GM21423 (cell line): ENCODE results near the gene PKD1L1.
"Not testable (repeated sequence)": the region's sequence is repeated elsewhere in the genome, so short reads cannot be mapped to it uniquely, and the experiment has no call there.

Experiments
- ATAC-seq: cut with Tn5 transposase; IDR thresholded peaks from one replicate; pipeline ENCODE4 v1.9.1; 2021; ENCODE audit warnings: mild to moderate bottlenecking, moderate library complexity; ENCODE audit not compliant: unreplicated experiment

Gene PKD1L1

GRCh38 chr7:47775238-47775637 lies 173.0 kb downstream of the PKD1L1 start:
- ATAC-seq, result no peak

- no peak for ATAC-seq
These were observed 175.8 kb downstream of the PKD1L1 start for GRCh38 chr7:47772492-47772891.

- ATAC-seq, result no peak
These were observed 176.3 kb downstream of the PKD1L1 start for GRCh38 chr7:47771990-47772360.

GRCh38 chr7:47771336-47771989 lies 176.8 kb downstream of the PKD1L1 start:
- no peak for ATAC-seq

GRCh38 chr7:47766126-47766525 lies 182.1 kb downstream of the PKD1L1 start:
- ATAC-seq, result no peak

GRCh38 chr7:47765373-47765979 lies 182.8 kb downstream of the PKD1L1 start:
- ATAC-seq, result no peak

- no peak for ATAC-seq
These were observed 183.5 kb downstream of the PKD1L1 start for GRCh38 chr7:47764746-47765145.

GRCh38 chr7:47763063-47763974 lies 184.9 kb downstream of the PKD1L1 start:
- ATAC-seq, result no peak

- no peak for ATAC-seq
These were observed 185.6 kb downstream of the PKD1L1 start for GRCh38 chr7:47762746-47763062.

- ATAC-seq, result no peak
These were observed 186.1 kb downstream of the PKD1L1 start for GRCh38 chr7:47762207-47762606.

GRCh38 chr7:47759056-47759706 lies 189.1 kb downstream of the PKD1L1 start:
- ATAC-seq, result no peak

- ATAC-seq, result no peak
These were observed 189.7 kb downstream of the PKD1L1 start for GRCh38 chr7:47758546-47758945.

GRCh38 chr7:47757921-47758411 lies 190.3 kb downstream of the PKD1L1 start:
- no peak for ATAC-seq

GRCh38 chr7:47756636-47757035 lies 191.6 kb downstream of the PKD1L1 start:
- ATAC-seq, result no peak

- no peak for ATAC-seq
These were observed 193.0 kb downstream of the PKD1L1 start for GRCh38 chr7:47755248-47755647.

GRCh38 chr7:47751724-47752123 lies 196.5 kb downstream of the PKD1L1 start:
- not testable (repeated sequence) for ATAC-seq

GRCh38 chr7:47751043-47751442 lies 197.2 kb downstream of the PKD1L1 start:
- ATAC-seq, result no peak

GRCh38 chr7:47748041-47748440 lies 200.2 kb downstream of the PKD1L1 start:
- no peak for ATAC-seq

GRCh38 chr7:47747160-47747559 lies 201.1 kb downstream of the PKD1L1 start:
- ATAC-seq, result no peak

- no peak for ATAC-seq
These were observed 201.8 kb downstream of the PKD1L1 start for GRCh38 chr7:47746468-47746867.

GRCh38 chr7:47744883-47745282 lies 203.4 kb downstream of the PKD1L1 start:
- no peak for ATAC-seq
